CD4-positive, alpha-beta T cell treated with Interferon alpha-2 for 1 hour (primary cell): ENCODE data around the gene PREPL.
A peak's percentile ranks its signal among the peaks of the same experiment; 100 is the strongest.
"Not testable (repeated sequence)": the region's sequence is repeated elsewhere in the genome, so short reads cannot be mapped to it uniquely, and the experiment has no call there.

Source experiments
- DNase-seq, 2 donors: peaks; one replicate each; pipeline ENCODE4 v3.0.0-alpha.2; 2020 to 2022

Gene PREPL

GRCh38 chr2:44361330-44362206 lies at the start of gene PREPL, which contains the start of gene CAMKMT:
TSS of gene PREPL (minus strand) at chr2:44361494. CDS start at chr2:44346342, 15,152 bp downstream.
TSS of gene CAMKMT (plus strand) at chr2:44361947.
- DNase-seq = peak; percentile 97 to 98

DNA sequence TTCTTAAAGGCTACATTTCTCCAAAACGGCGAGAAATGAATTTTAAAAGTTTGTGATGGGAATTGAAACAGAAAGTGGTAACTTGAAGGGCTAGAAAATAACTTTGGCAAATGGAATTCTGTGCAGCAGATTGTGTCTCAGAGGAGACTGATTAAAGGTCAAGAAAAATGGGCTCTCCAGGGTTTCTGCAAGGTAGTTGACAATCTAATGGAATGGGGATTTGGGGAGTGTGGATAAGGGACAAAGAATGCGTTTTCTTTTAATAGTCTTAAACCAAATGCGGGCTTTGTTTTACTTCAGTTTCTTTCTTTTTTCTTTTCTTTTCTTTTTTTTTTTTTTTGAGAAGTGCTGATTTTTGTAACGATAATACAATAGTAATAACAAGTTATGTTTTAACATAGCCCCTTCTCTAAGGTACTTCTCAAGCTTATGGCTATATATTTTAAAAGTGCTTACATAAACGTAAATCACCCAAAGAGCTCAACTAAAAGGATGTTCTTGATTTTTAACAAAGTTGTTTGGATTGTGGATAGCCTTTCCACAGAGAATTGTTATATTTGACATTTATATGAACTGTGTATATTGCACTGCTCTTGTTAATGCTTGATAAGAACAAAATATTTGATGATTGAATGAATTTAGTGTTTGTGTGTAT lies 37.1 kb upstream of the PREPL start:
- no peak for DNase-seq

DNA sequence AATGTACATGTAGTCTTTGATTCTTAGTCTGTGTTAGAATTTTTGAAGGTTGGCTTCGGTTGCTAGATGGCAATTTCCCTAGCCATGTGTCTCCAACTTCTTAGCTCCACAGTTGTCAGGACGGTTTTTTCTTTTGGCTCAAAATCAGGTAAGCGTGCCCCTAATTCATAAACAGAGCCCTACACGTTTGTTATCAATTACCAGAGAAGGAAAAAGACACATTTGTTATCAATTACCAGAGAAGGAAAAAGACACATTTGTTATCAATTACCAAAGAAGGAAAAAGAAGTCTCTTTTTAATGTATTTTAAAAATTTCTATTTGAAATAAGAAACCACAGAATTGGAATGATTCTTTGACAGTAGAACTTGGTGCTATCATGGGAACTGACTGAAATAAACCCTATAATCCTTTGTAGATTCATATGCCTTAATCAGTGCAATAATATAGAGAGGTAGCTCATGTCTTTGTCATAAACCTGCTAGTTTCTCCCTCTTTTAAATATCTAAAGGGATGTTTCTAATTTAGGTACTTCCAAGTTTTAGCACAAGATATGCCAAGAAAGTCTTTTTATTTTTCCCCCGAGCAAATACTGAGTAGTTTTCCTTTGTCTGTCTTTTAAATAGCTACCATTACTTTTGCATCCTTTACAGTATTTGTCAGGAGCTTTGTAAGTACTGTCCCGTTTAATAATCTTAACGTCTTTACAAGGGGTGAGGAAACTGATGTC lies 36.3 kb upstream of the PREPL start:
- DNase-seq = no peak

DNA sequence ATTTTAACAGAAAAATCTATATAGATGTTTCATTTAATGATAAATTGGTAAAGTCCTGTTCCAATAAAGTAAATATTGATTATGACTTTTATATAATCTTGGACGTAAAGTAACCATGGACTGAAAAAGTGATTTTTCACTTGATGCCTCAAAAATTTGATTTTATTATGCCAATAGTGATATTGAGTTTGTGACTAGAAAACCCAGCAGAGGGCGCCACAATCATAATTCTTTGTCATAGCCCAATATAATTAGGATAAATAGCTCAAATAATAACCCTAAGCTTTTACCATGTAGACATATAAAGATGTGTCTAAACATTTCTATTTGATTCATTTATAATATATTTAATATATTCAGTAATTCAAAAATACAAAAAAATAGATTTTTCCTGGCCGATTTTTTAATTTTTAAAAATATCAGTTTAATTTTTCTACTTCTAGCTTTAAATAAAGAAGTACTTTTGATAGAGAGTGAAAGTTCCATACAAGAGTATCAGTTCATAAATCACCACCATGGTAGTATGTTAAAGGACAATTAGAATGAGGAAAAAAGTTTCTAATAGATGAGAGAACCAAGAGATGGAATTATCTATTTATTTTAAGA lies 31.1 kb upstream of the PREPL start:
- DNase-seq = peak; percentile 18 to 58

- no peak for DNase-seq
These were observed 28.6 kb upstream of the PREPL start for GRCh38 chr2:44389895-44390294.

DNA sequence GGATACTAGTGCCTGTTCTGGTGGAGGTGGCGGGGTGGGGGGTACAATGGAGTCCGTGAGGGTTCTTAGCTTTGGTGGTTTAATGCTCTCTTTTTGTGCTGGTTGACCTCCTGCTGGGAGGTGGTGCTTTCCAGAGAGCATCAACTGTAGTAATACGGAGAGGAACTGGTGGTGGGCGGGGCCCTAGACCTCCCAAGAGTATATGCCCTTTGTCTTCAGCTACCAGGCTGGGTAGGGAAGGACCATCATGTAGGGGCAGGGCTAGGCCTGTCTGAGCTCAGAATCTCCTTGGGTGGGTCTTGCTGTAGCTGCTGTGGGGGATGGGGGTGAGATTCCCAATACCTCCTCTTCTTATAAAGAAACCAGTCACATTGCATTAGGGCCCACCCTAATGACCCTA lies 27.6 kb upstream of the PREPL start:
- no peak for DNase-seq

DNA sequence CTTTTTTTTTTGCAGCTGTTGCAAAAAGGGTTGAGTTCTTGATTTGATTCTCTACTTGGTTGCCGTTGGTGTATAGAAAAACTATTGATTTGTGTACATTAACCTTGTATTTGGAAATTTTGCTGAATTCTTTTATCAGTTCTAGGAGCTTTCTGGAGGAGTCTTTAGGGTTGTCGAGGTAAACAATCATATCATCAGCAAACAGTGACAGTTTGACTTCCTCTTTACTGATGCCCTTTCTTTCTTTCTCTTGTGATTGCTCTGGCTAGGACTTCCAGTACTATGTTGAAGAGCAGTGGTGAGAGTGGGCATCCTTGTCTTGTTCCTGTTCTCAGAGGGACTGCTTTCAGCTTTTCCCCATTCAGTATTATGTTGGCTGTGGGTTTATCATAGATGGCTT lies 23.9 kb upstream of the PREPL start:
- DNase-seq = not testable (repeated sequence)

DNA sequence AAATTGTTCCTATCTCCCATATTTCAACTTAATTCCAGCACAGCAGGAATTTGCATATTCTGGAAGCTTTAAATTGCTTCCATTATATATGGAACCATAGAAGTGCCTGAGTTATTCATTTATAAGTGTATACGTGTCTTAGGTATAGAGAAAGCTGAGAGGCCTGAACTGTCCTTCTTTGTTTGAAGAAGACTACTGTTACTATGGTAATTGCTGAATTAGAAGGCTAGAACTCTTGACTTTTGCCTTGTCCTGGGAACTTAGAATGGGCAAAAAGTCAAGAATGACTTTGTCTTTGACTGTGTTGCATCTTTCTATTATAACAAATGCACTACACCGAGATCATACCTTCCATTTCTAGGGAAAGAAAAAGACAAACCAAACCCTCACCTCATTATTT lies 16.2 kb upstream of the PREPL start:
- DNase-seq = no peak

DNA sequence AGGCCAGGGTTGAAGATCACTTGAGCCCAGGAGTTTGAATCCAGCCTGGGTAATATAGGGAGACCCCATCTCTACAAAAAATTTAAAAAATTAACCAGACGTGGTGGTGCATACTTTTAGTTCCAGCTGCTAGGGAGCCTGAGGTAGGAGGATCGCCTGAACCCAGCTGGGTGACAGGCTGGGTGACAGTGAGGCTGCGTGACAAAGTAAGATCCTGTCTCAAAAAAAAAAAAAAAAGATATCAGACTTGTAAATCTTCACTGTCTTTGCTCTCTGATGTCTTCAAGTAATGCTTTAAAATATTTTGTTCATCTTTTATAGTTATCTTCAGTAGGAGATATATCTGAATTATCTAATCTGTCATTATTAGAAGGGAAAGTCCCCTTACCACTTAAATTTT lies 11.0 kb upstream of the PREPL start:
- no peak for DNase-seq

DNA sequence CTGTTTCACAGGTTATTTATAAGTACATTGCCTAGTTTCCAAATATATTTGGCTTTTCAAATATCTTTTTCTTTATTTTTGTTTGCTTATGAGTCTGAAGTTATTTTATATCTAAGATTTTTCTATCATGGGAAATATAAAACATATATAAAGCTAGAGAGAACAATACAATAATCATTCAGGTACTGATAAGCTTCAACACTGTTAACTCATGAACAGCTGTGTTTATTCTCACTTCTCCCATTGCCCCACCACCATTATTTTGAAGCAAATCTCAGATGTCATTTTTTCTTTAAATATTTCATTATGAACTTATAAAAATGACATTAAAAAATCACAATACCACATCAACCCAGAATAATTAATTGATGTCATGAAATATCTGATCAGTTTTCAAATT lies 10.2 kb upstream of the PREPL start:
- DNase-seq = no peak

DNA sequence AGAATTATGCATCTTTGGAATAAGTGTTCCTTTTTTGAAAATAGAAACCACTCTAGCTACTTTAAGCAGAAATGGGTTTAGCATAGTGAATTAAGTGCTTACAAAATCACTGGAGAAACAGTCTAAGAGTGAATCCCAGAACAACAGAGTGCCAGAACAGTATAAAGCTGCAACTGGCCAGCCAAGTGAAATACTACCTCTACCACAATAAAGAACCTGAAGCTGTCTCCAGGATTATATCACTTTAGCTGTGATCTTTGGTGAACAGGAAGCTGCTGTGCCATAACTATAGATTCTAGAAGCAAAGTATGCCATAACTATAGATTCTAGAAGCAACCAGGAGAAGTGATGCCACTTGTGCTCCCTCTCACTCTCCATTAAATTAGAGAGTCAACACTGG lies 8.1 kb upstream of the PREPL start:
- DNase-seq = no peak

DNA sequence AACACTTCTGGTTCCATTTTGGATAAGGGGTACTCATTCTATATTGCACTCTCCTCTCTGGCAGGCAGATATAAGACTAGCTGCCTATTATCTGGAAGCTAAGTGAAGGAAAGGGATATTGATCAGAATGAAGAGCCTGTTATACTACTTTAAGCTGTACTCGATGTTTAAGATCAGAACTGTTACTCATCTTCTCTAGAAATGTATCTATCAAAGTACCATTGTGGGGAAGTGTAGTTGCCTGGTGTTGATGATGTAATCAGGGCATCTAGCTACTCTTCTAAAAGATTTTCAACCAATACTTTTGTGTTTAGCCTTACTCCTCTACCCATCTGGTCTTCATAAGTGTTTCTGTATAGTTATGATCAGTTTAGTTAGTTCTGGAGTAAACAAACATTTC lies 6.3 kb upstream of the PREPL start:
- DNase-seq = no peak

DNA sequence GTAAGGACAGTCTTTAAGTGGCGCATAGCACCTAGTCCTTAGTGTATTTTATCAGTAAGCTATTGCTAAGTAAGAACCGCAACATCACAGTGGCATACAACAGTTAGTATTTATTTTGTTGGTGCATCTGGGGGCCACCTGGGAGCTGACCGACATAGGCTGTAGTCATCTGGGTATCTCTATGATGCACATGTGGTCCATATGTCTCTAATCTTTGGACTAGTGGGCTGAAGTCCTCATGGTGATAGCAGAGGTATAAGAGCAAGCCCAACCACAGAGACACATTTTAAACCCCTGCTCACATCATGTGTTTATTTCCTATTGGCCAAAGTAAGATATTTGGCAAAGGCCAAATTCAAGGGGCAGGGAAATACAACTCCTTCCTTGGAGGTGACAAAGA lies 3.3 kb upstream of the PREPL start:
- no peak for DNase-seq

GRCh38 chr2:44362207-44363015 lies 1.1 kb upstream of the PREPL start:
- DNase-seq = peak in 1 of 2 donors; percentile 46

GRCh38 chr2:44360749-44361329 lies 455 bp downstream of the PREPL start:
- no peak for DNase-seq

DNA sequence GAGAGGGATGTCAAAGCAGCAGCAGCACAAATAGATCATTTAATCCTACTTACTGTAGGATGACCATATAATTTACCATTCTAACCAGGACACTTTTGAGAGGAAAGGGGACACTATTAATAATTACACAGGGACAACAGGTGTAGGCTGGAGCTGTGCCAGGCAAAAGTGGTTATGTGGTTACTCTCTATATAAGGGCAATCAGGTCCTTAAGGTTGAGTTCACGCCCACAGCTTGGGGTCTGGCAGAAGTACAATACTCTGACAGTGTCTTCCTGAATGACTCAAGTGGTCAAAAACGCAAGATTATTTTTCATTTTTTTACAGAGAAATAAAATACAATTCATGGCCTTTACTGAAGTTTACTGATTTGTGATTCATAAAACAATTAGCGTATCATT lies 2.8 kb downstream of the PREPL start:
- peak in 1 of 2 donors; percentile 48 for DNase-seq

- DNase-seq = no peak
These were observed 6.5 kb downstream of the PREPL start for GRCh38 chr2:44354761-44355160.

GRCh38 chr2:44352510-44352909 lies 8.8 kb downstream of the PREPL start:
- DNase-seq = no peak

- no peak for DNase-seq
These were observed 9.6 kb downstream of the PREPL start for GRCh38 chr2:44351676-44352075.

DNA sequence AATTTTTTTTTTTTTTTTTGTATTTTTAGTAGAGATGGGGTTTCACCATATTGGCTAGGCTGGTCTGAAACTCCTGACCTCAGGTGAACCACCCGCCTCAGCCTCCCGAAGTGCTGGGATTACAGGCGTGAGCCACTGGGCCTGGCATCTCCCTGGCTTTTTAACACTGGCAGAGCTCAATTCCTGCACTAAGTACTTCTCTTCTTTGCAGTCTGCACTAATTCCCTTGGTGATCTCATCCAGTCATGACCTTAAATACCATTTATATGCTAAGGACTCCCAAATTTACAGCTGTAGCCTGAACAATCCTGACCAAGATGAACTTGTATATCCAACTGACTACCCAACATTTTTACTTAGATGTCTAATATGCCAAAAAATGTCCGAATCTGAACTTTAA lies 10.2 kb downstream of the PREPL start:
- DNase-seq = no peak

- DNase-seq = no peak
These were observed 11.8 kb downstream of the PREPL start for GRCh38 chr2:44349506-44349905.

GRCh38 chr2:44348400-44348799 lies 12.9 kb downstream of the PREPL start:
- no peak for DNase-seq
